ENCODE measurements around the gene MYPN.

MYPN gene

GRCh38 chr10:68081916-68082315 lies 27.4 kb upstream of the MYPN start:
- no peak overlapping the region for H3K27ac ChIP-seq
- no peak for DNase-seq
- H3K9me3 ChIP-seq (ENCODE audit: severe bottlenecking) = no peaks in the 10 kb centered on the region
- no peaks in the 10 kb centered on the region for H3K27me3 ChIP-seq (ENCODE audit: insufficient read depth, low read depth, severe bottlenecking)
- TF ChIP-seq CTCF (IDR thresholded peaks at IDR 0.05; ENCODE audit: low read depth, low read length) = no peak
- H3K4me3 ChIP-seq (ENCODE audit: low read depth, low read length) = no peak overlapping the region
- no peaks in the 10 kb centered on the region for H3K36me3 ChIP-seq

DNA sequence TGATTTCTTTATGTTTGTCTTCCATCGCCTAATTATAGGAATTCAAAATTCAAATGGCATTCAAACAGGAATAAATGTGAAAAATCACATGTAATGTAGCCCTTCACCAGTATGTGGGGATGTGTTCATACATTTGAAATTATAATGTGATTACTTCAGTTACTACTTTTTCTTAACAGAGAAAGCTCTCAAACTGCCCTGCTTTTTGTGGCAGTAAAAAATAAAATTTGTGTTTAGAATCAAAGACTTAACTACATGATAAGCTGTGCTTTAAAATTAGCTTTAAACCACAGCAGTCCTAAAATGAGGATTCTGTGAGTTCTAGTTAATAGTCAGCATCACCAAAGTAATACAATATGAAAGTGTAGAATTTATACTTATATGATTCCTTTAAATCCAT lies 26.4 kb upstream of the MYPN start:
- no peaks in the 10 kb centered on the region for H3K36me3 ChIP-seq
- no peaks in the 10 kb centered on the region for H3K27me3 ChIP-seq (ENCODE audit: insufficient read depth, low read depth, severe bottlenecking)
- H3K9me3 ChIP-seq (ENCODE audit: severe bottlenecking) = no peaks in the 10 kb centered on the region
- H3K4me3 ChIP-seq (ENCODE audit: low read depth, low read length) = no peak overlapping the region
- DNase-seq = no peak
- no peak overlapping the region for H3K27ac ChIP-seq
- TF ChIP-seq CTCF (IDR thresholded peaks at IDR 0.05; ENCODE audit: low read depth, low read length) = no peak

DNA sequence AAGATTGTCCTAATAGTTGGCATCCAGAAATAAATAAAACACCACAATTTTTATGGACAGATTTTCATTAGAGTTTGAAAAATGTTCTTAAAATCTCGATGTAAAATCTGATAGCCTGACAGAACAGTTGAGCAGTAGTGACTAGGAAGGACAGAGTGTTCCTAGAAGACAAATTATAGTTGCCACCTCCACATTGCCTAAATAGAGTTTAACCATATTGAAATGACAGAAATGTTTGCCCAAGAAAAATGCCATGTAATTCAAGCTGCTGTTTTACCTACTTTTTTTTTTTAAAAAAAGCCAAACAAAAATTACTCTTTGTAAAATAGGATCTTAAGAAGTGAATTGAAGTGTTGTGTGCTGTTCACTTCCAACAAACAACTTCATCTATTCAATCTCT lies 25.3 kb upstream of the MYPN start:
- DNase-seq = no peak
- Histone ChIP-seq H3K4me3 (ENCODE audit: low read depth, low read length) (no peak overlapping the region), H3K27me3 (ENCODE audit: insufficient read depth, low read depth, severe bottlenecking) (no peaks in the 10 kb centered on the region), H3K27ac (no peak overlapping the region), H3K36me3 (no peaks in the 10 kb centered on the region), H3K9me3 (ENCODE audit: severe bottlenecking) (no peaks in the 10 kb centered on the region)
- TF ChIP-seq CTCF (IDR thresholded peaks at IDR 0.05; ENCODE audit: low read depth, low read length) = no peak

GRCh38 chr10:68084469-68084868 lies 24.8 kb upstream of the MYPN start:
- TF ChIP-seq CTCF (IDR thresholded peaks at IDR 0.05; ENCODE audit: low read depth, low read length) = no peak
- Histone ChIP-seq H3K36me3 (no peaks in the 10 kb centered on the region), H3K27me3 (ENCODE audit: insufficient read depth, low read depth, severe bottlenecking) (no peaks in the 10 kb centered on the region), H3K9me3 (ENCODE audit: severe bottlenecking) (no peaks in the 10 kb centered on the region), H3K4me3 (ENCODE audit: low read depth, low read length) (no peak overlapping the region), H3K27ac (no peak overlapping the region)
- DNase-seq = no peak

- TF ChIP-seq CTCF (IDR thresholded peaks at IDR 0.05; ENCODE audit: low read depth, low read length) = no peak
- no peak overlapping the region for H3K27ac ChIP-seq
- H3K27me3 ChIP-seq (ENCODE audit: insufficient read depth, low read depth, severe bottlenecking) = no peaks in the 10 kb centered on the region
- H3K9me3 ChIP-seq (ENCODE audit: severe bottlenecking) = no peaks in the 10 kb centered on the region
- H3K36me3 ChIP-seq = no peaks in the 10 kb centered on the region
- no peak for DNase-seq
- H3K4me3 ChIP-seq (ENCODE audit: low read depth, low read length) = no peak overlapping the region
Measured at GRCh38 chr10:68086011-68086410, 23.3 kb upstream of the MYPN start.

- no peaks in the 10 kb centered on the region for H3K27me3 ChIP-seq (ENCODE audit: insufficient read depth, low read depth, severe bottlenecking)
- TF ChIP-seq CTCF (IDR thresholded peaks at IDR 0.05; ENCODE audit: low read depth, low read length) = no peak
- no peaks in the 10 kb centered on the region for H3K36me3 ChIP-seq
- H3K27ac ChIP-seq = no peak overlapping the region
- H3K9me3 ChIP-seq (ENCODE audit: severe bottlenecking) = no peaks in the 10 kb centered on the region
- no peak for DNase-seq
- no peak overlapping the region for H3K4me3 ChIP-seq (ENCODE audit: low read depth, low read length)
Measured at GRCh38 chr10:68086910-68087684, 22.2 kb upstream of the MYPN start.
